GM12875 (cell line): Measurements from ENCODE around the gene HES3.

Source experiments
- H3K4me3 ChIP-seq: one replicate; pipeline ENCODE4 v1.5.1; 2011; ENCODE audit warnings: low read depth, low read length, control low read depth
- TF ChIP-seq, protein P1 (sequence below): IDR thresholded peaks from 2 replicates; pipeline ENCODE4 v1.5.1; 2011; ENCODE audit warnings: low read depth, mild to moderate bottlenecking, control low read depth, inconsistent platforms, low read length, moderate library complexity, borderline replicate concordance; ENCODE audit not compliant: insufficient read depth

Gene HES3

DNA sequence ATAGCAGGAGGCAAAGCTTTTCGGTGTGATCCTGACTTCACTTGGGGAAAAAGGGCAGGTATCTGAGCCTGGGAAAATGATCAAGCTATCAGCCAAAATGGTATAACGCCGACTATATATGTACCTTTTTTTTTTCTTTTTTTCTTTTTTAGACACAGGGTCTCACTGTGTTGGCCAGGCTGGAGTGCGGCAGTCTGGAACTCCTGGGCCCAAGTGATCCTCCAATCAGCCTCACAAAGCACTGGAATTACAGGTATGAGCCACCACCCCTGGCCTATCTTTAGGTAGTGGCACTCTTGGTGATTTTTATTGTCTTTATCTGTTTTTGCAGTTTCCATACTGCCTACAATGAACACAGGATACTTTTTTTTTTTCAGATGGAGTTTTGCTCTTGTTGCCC lies 6.9 kb upstream of the HES3 start:
- TF ChIP-seq, protein P1, sequence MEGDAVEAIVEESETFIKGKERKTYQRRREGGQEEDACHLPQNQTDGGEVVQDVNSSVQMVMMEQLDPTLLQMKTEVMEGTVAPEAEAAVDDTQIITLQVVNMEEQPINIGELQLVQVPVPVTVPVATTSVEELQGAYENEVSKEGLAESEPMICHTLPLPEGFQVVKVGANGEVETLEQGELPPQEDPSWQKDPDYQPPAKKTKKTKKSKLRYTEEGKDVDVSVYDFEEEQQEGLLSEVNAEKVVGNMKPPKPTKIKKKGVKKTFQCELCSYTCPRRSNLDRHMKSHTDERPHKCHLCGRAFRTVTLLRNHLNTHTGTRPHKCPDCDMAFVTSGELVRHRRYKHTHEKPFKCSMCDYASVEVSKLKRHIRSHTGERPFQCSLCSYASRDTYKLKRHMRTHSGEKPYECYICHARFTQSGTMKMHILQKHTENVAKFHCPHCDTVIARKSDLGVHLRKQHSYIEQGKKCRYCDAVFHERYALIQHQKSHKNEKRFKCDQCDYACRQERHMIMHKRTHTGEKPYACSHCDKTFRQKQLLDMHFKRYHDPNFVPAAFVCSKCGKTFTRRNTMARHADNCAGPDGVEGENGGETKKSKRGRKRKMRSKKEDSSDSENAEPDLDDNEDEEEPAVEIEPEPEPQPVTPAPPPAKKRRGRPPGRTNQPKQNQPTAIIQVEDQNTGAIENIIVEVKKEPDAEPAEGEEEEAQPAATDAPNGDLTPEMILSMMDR, result no peak
- H3K4me3 ChIP-seq, result no peak overlapping the region

DNA sequence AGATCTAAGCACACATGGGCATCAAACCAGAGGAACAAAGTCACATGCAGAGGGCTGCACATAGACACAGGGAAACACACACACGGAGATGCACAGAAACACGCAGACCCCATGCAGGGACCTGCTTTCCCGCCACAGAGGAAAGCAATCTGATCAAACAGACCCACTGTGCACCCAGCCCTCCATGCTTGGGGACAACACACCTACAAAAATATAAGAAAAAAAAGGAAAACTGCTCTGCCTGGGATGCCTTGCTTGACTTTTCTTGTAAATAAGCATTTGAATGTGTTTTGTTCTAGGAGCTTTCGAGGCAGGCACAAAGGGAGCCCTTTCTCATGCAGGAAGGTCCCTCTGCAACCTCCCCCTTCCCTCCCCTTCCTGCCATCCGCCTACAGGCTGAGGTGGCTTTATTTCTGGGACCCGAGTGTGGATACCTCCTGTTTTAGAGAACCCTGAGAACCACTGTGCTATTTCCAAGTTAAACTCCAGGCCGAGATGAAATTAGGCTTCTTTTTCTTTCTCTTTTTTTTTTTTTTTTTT lies 4.7 kb upstream of the HES3 start:
- TF ChIP-seq, protein P1, result no peak
- H3K4me3 ChIP-seq, result no peak overlapping the region

DNA sequence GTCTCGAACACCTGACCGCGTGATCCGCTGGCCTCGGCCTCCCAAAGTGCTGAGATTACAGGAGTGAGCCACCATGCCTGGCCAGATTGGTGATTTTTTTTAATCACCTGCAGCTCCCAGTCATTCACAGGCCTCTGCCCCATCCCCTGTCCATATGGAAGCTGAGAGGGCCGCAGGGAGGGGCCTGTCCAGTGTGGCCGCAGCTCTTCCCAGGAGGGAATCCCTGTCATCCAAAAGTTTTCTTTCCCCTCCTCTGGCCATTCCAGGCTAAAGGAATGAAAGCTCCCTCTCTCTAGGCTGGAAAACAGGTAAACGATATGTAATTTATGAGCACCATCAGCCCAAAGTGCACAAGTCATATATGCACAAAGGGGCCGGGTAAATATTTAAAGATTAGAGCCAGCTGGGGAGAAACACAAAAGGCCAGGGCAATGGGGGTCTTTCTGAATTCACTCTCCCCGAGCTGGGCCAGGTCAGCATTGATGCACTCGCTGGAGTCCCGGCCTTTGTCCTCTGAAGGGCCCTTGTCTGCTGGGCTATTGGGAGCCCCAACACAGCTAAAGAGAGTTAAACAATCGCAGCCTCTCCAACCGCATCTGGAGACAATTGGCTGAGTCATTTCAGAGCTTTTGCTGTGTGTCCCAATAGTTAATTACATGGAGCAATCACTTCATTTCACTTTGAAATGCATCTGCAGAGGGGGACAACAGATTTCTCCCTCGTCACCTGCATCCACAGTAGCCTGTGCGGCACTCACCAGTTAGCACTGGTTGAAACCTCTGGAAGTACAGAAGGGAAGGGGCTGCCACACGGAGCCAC lies 3.8 kb upstream of the HES3 start:
- no peak overlapping the region for H3K4me3 ChIP-seq
- TF ChIP-seq, protein P1, result no peak

DNA sequence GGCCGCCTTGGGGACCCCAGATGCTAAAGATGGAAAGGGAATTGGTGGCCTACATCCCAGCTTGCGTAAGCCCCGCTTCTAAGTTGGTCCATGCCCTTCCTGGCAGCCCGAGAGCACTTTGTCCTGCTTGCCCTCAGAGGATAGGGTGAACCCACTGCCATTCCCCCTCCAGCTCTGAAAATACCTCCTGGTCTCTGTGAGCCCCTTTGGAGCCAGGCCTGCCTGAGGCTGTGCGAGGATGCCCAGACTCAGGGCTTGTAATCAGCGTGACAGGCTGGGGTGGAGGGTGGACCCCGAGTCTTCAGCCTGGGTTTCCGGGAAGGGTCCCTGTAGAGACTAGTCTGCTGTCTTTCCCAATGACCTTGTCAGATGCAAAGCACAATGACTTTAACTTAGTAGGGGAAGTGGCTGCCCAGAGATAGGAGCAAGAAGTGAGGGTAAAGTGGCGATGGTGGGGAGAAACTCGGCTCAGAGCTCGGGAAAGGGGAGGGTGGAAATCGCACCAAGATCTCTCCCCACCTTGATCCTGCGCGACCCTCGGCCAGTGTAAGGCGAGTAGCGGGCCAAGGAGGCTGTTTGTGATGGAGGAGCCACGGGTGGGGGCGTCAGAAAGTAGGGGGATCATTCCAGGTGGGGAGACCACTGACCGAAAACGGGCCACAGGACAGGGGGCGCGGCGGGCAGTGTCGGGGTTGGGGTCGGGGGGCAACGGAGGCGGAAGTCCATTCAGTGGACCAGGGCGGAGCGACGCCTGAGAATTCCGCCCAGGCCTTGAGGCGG lies 2.7 kb upstream of the HES3 start:
- TF ChIP-seq, protein P1, result no peak

DNA sequence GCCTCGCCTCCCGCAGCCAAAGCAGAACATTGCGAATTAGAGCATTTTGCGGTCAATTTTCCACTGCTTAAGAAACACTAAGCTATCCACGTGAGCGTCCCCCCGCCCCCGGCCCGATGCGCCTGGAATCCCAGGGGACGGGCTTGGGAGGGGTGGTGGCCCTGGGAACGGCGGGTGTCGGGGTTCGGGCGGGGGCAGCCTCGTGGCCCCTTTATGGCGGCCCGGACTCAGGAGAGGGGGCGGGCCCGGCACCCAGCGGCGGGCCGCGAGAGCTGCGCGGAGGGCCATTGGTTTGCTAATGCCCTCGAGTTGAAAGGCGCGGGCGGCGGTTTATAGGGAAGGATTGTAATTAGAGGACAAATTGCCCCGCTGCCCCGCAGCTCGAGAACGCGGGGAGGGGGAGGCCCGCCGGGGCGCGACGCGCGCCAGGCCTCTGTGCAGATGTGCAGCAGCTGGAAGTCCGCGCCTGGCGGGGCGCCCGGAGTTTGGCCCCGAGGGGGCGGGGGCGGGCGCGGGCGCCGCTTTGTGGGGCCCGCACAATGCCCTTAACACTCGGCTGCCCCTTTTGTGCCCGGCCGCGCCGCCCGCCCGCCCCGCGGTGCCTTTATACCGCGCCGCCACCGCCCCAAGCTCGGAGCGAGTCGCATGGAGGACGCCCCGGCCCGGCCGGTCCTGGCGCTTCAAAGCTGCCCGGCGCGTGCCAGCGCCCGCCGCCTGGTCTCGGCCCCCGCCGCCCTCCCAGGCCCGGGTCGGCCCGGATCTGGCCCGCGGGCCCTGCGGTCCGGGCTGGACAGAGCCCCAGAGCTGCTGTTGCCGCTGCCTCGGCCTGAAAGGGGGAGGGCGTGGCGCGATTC lies 1.9 kb upstream of the HES3 start:
- H3K4me3 ChIP-seq, result no peak overlapping the region
- TF ChIP-seq, protein P1, result no peak

More for the DNA sequence above, 2.7 kb upstream of the HES3 start:
- no peak overlapping the region for H3K4me3 ChIP-seq

DNA sequence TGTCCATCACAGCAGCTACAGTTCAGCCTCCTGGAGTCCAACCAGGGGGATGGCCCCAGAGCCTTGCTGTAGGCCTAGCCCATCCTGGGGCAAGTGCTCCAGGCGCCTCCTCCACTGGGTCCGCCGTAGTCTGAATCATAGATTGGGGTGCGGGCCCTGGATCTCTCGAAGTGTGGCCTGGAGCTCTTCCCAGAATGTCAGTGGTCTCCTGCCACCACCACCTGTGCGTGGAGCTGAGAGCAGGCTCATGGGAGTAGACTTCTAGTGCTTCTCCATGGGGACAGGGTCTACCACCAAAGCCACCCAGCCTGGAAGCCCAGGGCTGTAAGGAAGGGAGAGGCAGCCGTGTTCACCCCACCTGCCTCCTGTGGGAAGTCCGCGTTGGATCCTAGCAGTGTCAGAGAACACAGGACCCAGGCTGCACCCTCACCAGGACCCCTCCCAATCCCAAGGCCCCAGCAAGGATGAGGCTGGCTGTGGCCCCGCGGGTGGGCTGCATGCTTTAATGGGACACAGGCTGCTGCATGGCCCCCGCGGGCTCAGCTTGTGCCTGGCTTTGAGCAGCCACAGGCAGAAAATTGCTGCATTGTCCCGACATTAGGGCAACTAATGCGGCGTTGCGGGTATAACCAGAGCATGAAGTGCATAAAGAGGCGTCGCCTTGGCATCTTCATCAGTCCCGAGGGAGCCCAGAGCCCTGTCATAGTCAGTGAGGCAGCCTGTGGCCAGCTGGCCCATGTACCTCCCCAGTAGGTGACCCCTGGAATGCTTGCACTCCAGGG lies 735 bp upstream of the HES3 start:
- H3K4me3 ChIP-seq, result no peak overlapping the region
- TF ChIP-seq, protein P1, result no peak
